Lower leg skin (tissue), 4 donors: ENCODE data around the gene L3HYPDH. TPM values are rescaled to one million over a fixed set of nuclear protein-coding genes. Genes with fewer than 3 reads are reported as not detected.
A peak's percentile ranks its signal among the peaks of the same experiment; 100 is the strongest.

ENCODE experiments used
- DNase-seq, 2 donors: peaks; one replicate each; pipeline ENCODE4 v3.0.0-alpha.2; 2019; ENCODE audit warnings: low spot score in 2 of 2
- H3K4me3 ChIP-seq: fragments of 200-600 bp; sonication (generic); 2 replicates; pipeline ENCODE4 v1.5.1; 2017; ENCODE audit warnings: mild to moderate bottlenecking, low read depth; ENCODE audit not compliant: poor library complexity, severe bottlenecking
- POLR2A ChIP-seq, 2 donors: fragments of 450-650 bp; IDR thresholded peaks; one replicate each; pipeline ENCODE4 v1.6.1; 2016 to 2017; ENCODE audit warnings: antibody characterized with exemption in 2 of 2, mild to moderate bottlenecking in 1 of 2, moderate library complexity in 1 of 2
- whole genome bisulfite sequencing, 2 donors: methylation state at CpG; one replicate each; pipeline ENCODE4 v1.1.5; 2018; 5-methylcytosine and 5-hydroxymethylcytosine counted together
- intact Hi-C: fragments of 100-400 bp; cut with DNase I; formaldehyde crosslinking; loops from one replicate; pipeline ENCODE4 v1.15.0; 2023; ENCODE audit warnings: low total_unique reads
- total RNA-seq, 4 donors: library from RNA; depleted of rRNA; stranded (reverse); fragments of >200 nt; gene quantifications; one replicate each; pipeline ENCODE4 v1.1.0, GENCODE V29; 2016
- TF ChIP-seq, protein P1 (sequence below), 3 donors: fragments of 450-650 bp; IDR thresholded peaks; one replicate each; pipeline ENCODE4 v1.5.1; 2016; ENCODE audit warnings: antibody characterized with exemption in 3 of 3, mild to moderate bottlenecking in 3 of 3, moderate library complexity in 2 of 3

L3HYPDH gene
- total RNA-seq, 4 donors from 2014 or later, result 7.1 to 28.1 (median 16.8) TPM

DNA sequence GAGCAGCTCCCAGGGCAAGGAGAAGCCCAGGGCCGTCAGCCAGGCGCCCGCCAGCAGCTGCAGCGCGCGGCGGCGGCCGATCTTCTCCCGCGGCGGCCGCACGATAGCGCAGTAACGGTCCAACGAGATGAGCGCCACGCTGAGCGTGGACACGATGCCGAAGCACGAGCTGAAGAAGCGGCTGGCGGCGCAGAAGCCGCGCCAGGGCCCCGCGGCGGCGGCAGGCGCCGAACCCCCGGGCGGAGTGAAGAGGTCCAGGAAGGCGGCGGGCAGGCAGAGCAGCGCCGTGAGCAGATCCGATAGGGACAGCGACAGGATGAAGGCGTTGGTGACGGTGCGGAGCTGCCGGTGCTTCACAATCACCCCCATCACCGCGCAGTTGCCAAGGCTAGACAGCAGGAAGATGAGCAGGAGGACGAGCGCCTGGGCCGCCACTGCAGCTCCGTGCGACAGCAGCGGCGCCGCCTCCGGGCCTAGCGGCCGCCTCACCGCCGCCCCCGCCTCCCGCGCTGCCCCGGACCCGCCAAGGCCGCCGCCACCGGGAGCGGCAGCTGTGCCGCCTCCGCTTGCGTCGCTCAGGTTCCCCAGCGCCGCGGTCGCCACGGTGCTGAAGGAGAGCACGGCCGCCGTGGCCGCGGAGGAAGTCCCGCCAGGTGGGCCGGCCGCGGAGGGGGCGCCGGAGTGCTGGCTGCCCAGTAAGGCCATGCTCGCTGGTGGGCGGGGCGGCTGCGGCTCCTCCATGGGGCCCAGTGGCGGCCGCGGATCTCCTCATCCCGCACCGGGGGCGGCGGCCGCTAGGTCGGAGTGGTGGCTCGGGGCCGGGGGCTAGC is 19.5 kb downstream of the L3HYPDH start:
- TF ChIP-seq, protein P1, sequence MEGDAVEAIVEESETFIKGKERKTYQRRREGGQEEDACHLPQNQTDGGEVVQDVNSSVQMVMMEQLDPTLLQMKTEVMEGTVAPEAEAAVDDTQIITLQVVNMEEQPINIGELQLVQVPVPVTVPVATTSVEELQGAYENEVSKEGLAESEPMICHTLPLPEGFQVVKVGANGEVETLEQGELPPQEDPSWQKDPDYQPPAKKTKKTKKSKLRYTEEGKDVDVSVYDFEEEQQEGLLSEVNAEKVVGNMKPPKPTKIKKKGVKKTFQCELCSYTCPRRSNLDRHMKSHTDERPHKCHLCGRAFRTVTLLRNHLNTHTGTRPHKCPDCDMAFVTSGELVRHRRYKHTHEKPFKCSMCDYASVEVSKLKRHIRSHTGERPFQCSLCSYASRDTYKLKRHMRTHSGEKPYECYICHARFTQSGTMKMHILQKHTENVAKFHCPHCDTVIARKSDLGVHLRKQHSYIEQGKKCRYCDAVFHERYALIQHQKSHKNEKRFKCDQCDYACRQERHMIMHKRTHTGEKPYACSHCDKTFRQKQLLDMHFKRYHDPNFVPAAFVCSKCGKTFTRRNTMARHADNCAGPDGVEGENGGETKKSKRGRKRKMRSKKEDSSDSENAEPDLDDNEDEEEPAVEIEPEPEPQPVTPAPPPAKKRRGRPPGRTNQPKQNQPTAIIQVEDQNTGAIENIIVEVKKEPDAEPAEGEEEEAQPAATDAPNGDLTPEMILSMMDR (IDR thresholded peaks at IDR 0.05), result no peak
- TF ChIP-seq POLR2A (IDR thresholded peaks at IDR 0.05), result no peak
- WGBS, 2 donors, result 0% methylated on average over 7 of the region's 105 CpGs; no CpG with 5 or more reads in 1 of the 2 donors
- peak in 1 of 2 donors; percentile 90 for DNase-seq
- intact Hi-C loops, result no loop called here
- H3K4me3 ChIP-seq, result peak overlapping the region; percentile 54

- no peak for DNase-seq
- WGBS, 2 donors, result 49 to 66% methylated on average over 28 to 52 of the region's 60 CpGs
- TF ChIP-seq POLR2A (IDR thresholded peaks at IDR 0.05), result no peak
- TF ChIP-seq, protein P1 (IDR thresholded peaks at IDR 0.05), result no peak
- intact Hi-C loops, result no loop called here
- peak overlapping the region; percentile 54 for H3K4me3 ChIP-seq
Observed at GRCh38 chr14:59463787-59464485, 20.3 kb downstream of the L3HYPDH start.

DNA sequence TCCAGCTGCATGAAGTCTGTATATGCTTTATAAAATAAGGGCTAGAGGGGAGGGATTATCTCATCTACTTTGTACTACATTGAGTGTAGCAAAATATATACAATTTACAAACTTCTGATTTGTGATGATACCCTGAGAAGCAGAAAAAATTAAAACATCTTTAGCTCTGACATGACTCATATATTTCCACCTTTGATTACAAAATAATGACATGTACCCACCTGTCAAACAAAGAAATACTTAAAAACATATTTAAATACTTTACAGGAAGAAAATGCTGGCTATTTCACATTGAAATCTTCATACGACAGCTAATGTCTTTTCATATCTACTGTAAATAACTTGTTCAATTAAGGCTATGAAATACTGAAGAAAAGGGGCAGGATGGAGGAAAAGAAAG is 22.3 kb downstream of the L3HYPDH start:
- H3K4me3 ChIP-seq, result no peak overlapping the region
- TF ChIP-seq, protein P1 (IDR thresholded peaks at IDR 0.05), result no peak
- TF ChIP-seq POLR2A (IDR thresholded peaks at IDR 0.05), result no peak
- intact Hi-C loops, result no loop called here
- WGBS, 2 donors, result 82 to 94% methylated on average over 1 of the region's 1 CpG
- DNase-seq, result no peak

DNA sequence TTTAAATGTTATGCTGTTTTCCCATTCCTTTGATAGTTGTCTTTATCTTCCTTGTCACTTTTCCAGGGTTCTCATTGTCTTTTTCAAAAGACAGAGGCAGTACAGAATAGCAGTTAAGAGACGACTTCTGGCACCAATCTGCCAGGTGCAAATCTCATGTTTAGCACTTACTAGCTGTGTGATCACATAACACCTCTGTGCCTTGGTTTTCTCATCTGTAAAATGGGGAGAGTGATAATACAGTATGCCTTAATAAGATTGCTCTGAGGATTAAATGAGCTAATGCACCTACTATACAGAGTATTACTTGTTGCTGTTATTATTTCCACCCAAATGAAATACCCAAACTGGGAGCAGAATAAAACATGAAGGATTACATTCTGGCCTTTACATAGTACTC is 23.8 kb downstream of the L3HYPDH start:
- no peak for DNase-seq
- H3K4me3 ChIP-seq, result no peak overlapping the region
- intact Hi-C loops, result no loop called here
- TF ChIP-seq, protein P1 (IDR thresholded peaks at IDR 0.05), result no peak
- TF ChIP-seq POLR2A (IDR thresholded peaks at IDR 0.05), result no peak
- 95 to 96% methylated on average over 1 of the region's 1 CpG for WGBS, 2 donors

GRCh38 chr14:59458486-59458885 is 25.7 kb downstream of the L3HYPDH start:
- 90 to 95% methylated on average over 2 of the region's 2 CpGs for WGBS, 2 donors
- no peak overlapping the region for H3K4me3 ChIP-seq
- TF ChIP-seq POLR2A (IDR thresholded peaks at IDR 0.05), result no peak
- TF ChIP-seq, protein P1 (IDR thresholded peaks at IDR 0.05), result no peak
- intact Hi-C loops, result no loop called here
- DNase-seq, result no peak
